OCI-LY7 (cell line): Measurements from ENCODE around the gene MAP7D1. TPM values are rescaled to one million over a fixed set of nuclear protein-coding genes. Genes with fewer than 3 reads are reported as not detected.

ENCODE experiments used
- BruUV-seq: library from RNA; stranded (reverse); fragments of 400-500 nt; replicated peaks from 2 replicates; lab custom pipeline; 2021; lab: Mats Ljungman, UMichigan
- CTCF ChIA-PET: fragments of 300-600 bp; sonication (Branson Sonifier 250); formaldehyde crosslinking; loops from one replicate; lab custom pipeline; 2022; ENCODE audit warnings: antibody characterized with exemption; ENCODE audit not compliant: unreplicated experiment; lab: Charles Lee
- POLR2A ChIA-PET: fragments of 300-600 bp; sonication (Branson Sonifier 250); formaldehyde crosslinking; loops from one replicate; lab custom pipeline; 2022; ENCODE audit warnings: antibody characterized with exemption; lab: Charles Lee
- DNase-seq: peaks from one replicate; pipeline ENCODE4 v3.0.0-alpha.2; 2015; ENCODE audit warnings: low spot score
- H2AFZ ChIP-seq: fragments of 200-600 bp; sonication (generic), shearing (Covaris generic); 2 replicates; pipeline ENCODE4 v1.6.1; 2014; ENCODE audit warnings: mild to moderate bottlenecking, antibody characterized with exemption, low read length, moderate library complexity
- H3K27ac ChIP-seq: fragments of 200-600 bp; sonication (generic); 2 replicates; pipeline ENCODE4 v1.5.1; 2014; ENCODE audit warnings: mixed run types, low read depth, mild to moderate bottlenecking, moderate library complexity, low read length, inconsistent platforms; ENCODE audit not compliant: poor library complexity, severe bottlenecking
- H3K36me3 ChIP-seq: fragments of 200-600 bp; sonication (generic); 2 replicates; pipeline ENCODE4 v1.6.1; 2014; ENCODE audit warnings: mild to moderate bottlenecking, antibody characterized with exemption, low read length, moderate library complexity, mixed read lengths; ENCODE audit not compliant: insufficient read depth
- H3K4me1 ChIP-seq: fragments of 200-600 bp; sonication (generic); 2 replicates; pipeline ENCODE4 v1.5.1; 2014; ENCODE audit warnings: mild to moderate bottlenecking, low read length; ENCODE audit not compliant: insufficient read depth, poor library complexity, severe bottlenecking
- H3K4me2 ChIP-seq: fragments of 200-600 bp; sonication (generic); 2 replicates; pipeline ENCODE4 v1.6.1; 2014; ENCODE audit warnings: mild to moderate bottlenecking, low read length
- H3K4me3 ChIP-seq: fragments of 200-600 bp; sonication (generic); 2 replicates; pipeline ENCODE4 v1.5.1; 2014; ENCODE audit warnings: mild to moderate bottlenecking, low read depth, low read length; ENCODE audit not compliant: poor library complexity, severe bottlenecking
- H3K79me2 ChIP-seq: fragments of 200-600 bp; sonication (generic); 2 replicates; pipeline ENCODE4 v1.6.1; 2016; ENCODE audit warnings: low read depth, mild to moderate bottlenecking, low read length, moderate library complexity, mixed read lengths; ENCODE audit not compliant: insufficient read depth
- H3K9me2 ChIP-seq: fragments of 200-600 bp; sonication (generic); 2 replicates; pipeline ENCODE4 v1.6.1; 2016; ENCODE audit warnings: mild to moderate bottlenecking, low read length, mixed read lengths; ENCODE audit not compliant: insufficient read depth
- H3K9me3 ChIP-seq: fragments of 200-600 bp; sonication (generic); 2 replicates; pipeline ENCODE4 v1.6.1; 2014; ENCODE audit warnings: mild to moderate bottlenecking, mixed run types, low read length, mixed read lengths
- H4K20me1 ChIP-seq: fragments of 200-600 bp; sonication (generic); 2 replicates; pipeline ENCODE4 v1.6.1; 2014; ENCODE audit warnings: mild to moderate bottlenecking, antibody characterized with exemption, low read length, moderate library complexity, mixed read lengths; ENCODE audit not compliant: insufficient read depth
- EZH2phosphoT487 ChIP-seq: fragments of 200-600 bp; sonication (generic); IDR thresholded peaks from 2 replicates; pipeline ENCODE4 v1.6.1; 2018; ENCODE audit warnings: low read depth, borderline replicate concordance, mild to moderate bottlenecking, mixed run types, antibody characterized with exemption, low read length, moderate library complexity, mixed read lengths
- intact Hi-C: fragments of 100-400 bp; cut with micrococcal nuclease; formaldehyde crosslinking; loops from one replicate; pipeline ENCODE4 v1.10.0; 2022; ENCODE audit not compliant: unreplicated experiment
- total RNA-seq, 2 experiments: library from RNA; depleted of rRNA in 1 of 2; stranded (reverse); fragments of >200 nt in 1 of 2; shearing (Covaris generic) in 1 of 2; gene quantifications; 2 replicates each; pipeline ENCODE4 v1.2.3, GENCODE V29; 2014 to 2022
- TF ChIP-seq, protein P1 (sequence below): fragments of 200-600 bp; sonication (generic); conservative IDR thresholded peaks from 2 replicates; pipeline ENCODE4 v1.5.1; 2014; ENCODE audit warnings: mild to moderate bottlenecking, antibody characterized with exemption, low read length, moderate library complexity, mixed read lengths

MAP7D1 gene
- total RNA-seq, 2 experiments from 2014 or later: 61.2 to 101 TPM

DNA sequence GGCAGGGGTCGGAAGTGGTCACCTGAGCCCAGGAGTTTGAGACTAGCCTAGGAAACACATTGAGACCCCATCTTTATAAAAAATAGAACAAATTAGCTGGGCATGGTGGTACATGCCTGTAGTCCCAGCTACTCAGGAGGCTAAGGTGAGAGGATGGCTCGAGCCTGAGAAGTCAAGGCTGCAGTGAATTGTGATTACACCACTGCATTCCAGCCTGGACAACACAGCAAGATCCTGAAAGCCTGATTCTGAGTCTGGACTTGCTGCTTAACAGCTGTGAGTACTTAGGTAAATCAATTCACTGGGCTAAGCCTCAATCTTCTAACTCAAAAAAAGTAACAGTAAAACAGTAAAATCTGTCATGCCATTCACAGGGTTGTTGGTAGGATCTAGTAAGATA, 11.5 kb upstream of the MAP7D1 start:
- no peak overlapping the region for H3K4me3 ChIP-seq
- H3K79me2 ChIP-seq: peaks cover 39% of the 10 kb centered on the region; the same call in 1 of the 2 replicates
- H3K9me2 ChIP-seq: no peaks in the 10 kb centered on the region
- H4K20me1 ChIP-seq: no peaks in the 10 kb centered on the region
- no peak overlapping the region for H2AFZ ChIP-seq
- intact Hi-C loops: no loop called here
- TF ChIP-seq EZH2phosphoT487: no peak
- TF ChIP-seq, protein P1, sequence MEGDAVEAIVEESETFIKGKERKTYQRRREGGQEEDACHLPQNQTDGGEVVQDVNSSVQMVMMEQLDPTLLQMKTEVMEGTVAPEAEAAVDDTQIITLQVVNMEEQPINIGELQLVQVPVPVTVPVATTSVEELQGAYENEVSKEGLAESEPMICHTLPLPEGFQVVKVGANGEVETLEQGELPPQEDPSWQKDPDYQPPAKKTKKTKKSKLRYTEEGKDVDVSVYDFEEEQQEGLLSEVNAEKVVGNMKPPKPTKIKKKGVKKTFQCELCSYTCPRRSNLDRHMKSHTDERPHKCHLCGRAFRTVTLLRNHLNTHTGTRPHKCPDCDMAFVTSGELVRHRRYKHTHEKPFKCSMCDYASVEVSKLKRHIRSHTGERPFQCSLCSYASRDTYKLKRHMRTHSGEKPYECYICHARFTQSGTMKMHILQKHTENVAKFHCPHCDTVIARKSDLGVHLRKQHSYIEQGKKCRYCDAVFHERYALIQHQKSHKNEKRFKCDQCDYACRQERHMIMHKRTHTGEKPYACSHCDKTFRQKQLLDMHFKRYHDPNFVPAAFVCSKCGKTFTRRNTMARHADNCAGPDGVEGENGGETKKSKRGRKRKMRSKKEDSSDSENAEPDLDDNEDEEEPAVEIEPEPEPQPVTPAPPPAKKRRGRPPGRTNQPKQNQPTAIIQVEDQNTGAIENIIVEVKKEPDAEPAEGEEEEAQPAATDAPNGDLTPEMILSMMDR: no peak
- no peak overlapping the region for H3K4me2 ChIP-seq
- ChIA-PET CTCF (interaction anchor here (0.7 kb wide), 1 partner anchor 13 kb away, joined by 3 read pairs; no protein-coding TSS in a partner anchor), POLR2A (interaction anchor here (0.9 kb wide), 1 partner anchor 141 kb away, joined by 3 read pairs; no protein-coding TSS in a partner anchor)
- DNase-seq: no peak
- H3K27ac ChIP-seq: no peak overlapping the region
- H3K36me3 ChIP-seq: peaks cover 47% of the 10 kb centered on the region
- peaks cover 15% of the 10 kb centered on the region; the same call in 1 of the 2 replicates for H3K9me3 ChIP-seq
- H3K4me1 ChIP-seq: peaks cover 11% of the 10 kb centered on the region
- BruUV-seq: no TSS peak

DNA sequence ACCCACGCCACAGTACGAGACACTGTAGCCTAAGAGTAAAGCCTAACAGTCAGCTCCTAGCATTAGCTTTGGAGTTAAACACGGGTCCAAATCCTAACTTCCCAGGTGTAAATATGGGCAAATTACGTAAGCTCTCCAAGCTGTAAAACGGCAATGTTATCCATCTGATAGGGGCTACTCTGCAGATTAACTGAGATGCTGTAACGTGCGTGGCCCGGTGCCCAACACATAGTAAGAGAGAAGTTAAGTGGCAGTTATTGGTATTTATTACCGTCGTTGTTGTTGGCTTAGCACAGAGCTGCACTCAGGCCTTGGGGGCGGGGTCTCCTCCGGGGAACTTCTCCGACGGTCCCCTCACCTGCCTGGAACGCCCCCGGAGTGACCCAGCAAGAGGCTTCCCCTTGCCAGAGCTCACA, 7.1 kb upstream of the MAP7D1 start:
- intact Hi-C loops: loop anchor here (1.0 to 5.0 kb wide), 7 partner anchors 39 to 272 kb away; partner anchors contain the start of genes SH3D21 and THRAP3
- H3K36me3 ChIP-seq: peaks cover 20% of the 10 kb centered on the region
- H3K9me2 ChIP-seq: no peaks in the 10 kb centered on the region
- TF ChIP-seq EZH2phosphoT487: no peak
- TF ChIP-seq, protein P1: no peak
- no peaks in the 10 kb centered on the region for H4K20me1 ChIP-seq
- H3K4me3 ChIP-seq: peak overlapping the region; percentile 97
- peak overlapping the region; percentile 82 for H3K4me2 ChIP-seq
- DNase-seq: no peak
- peaks cover 24% of the 10 kb centered on the region; the same call in 1 of the 2 replicates for H3K79me2 ChIP-seq
- BruUV-seq: no TSS peak
- ChIA-PET POLR2A (interaction anchor here (1.0 to 1.9 kb wide), 6 partner anchors 13 to 120 kb away, joined by 3 to 13 read pairs (median 5); partner anchors contain the start of gene THRAP3), CTCF (interaction anchor here (1.2 to 1.9 kb wide), 2 partner anchors 39 to 137 kb away, joined by 6 to 16 read pairs; no protein-coding TSS in a partner anchor)
- H3K4me1 ChIP-seq: peaks cover 52% of the 10 kb centered on the region
- peaks cover 15% of the 10 kb centered on the region; the same call in 1 of the 2 replicates for H3K9me3 ChIP-seq
- H3K27ac ChIP-seq: peak overlapping the region; percentile 49
- H2AFZ ChIP-seq: peak overlapping the region; percentile 71
